H1 (cell line): Measurements from ENCODE around the gene ACER3. TPM values are rescaled to one million over a fixed set of nuclear protein-coding genes. Genes with fewer than 3 reads are reported as not detected.

Source experiments
- CTCF ChIA-PET: fragments of 300-600 bp; sonication (Branson Sonifier 250); formaldehyde crosslinking; loops from one replicate; lab custom pipeline; 2021; ENCODE audit not compliant: partially characterized antibody; lab: Charles Lee
- POLR2A ChIA-PET: fragments of 300-600 bp; sonication (Branson Sonifier 250); formaldehyde crosslinking; loops from one replicate; lab custom pipeline; 2021; ENCODE audit warnings: inconsistent platforms; ENCODE audit not compliant: partially characterized antibody; lab: Charles Lee
- DNase-seq, 2 experiments: peaks; one replicate each; pipeline versions ENCODE4 v3.0.0 to v3.0.0-alpha.2; 2010 to 2022; ENCODE audit warnings: low spot score in 2 of 2, low read depth in 1 of 2, mixed read lengths in 1 of 2
- FAIRE-seq: peaks from 2 replicates; lab custom pipeline; 2011; peaks lifted over from hg19 to GRCh38; lab: Jason Lieb, UNC
- H2AFZ ChIP-seq: 2 replicates; pipeline ENCODE4 v1.8.1; 2012; ENCODE audit warnings: low read length, inconsistent platforms
- H2AK5ac ChIP-seq: 2 replicates; pipeline ENCODE4 v1.6.1; 2013; ENCODE audit warnings: low read depth, low read length
- H2BK120ac ChIP-seq: replicated peaks from 2 replicates; pipeline ENCODE3; 2013; ENCODE audit warnings: low read depth, low read length, inconsistent platforms
- H2BK12ac ChIP-seq: 2 replicates; pipeline ENCODE4 v1.6.1; 2013; ENCODE audit warnings: low read depth, low read length
- H2BK15ac ChIP-seq: 2 replicates; pipeline ENCODE4 v1.6.1; 2013; ENCODE audit warnings: low read length
- H2BK20ac ChIP-seq: 2 replicates; pipeline ENCODE4 v1.6.1; 2013; ENCODE audit warnings: low read length
- H2BK5ac ChIP-seq: 2 replicates; pipeline ENCODE4 v1.6.1; 2013; ENCODE audit warnings: low read depth, low read length
- H3K14ac ChIP-seq: 2 replicates; pipeline ENCODE4 v1.6.1; 2013; ENCODE audit warnings: inconsistent platforms; ENCODE audit not compliant: insufficient read length
- H3K18ac ChIP-seq: 2 replicates; pipeline ENCODE4 v1.6.1; 2013; ENCODE audit warnings: low read length; ENCODE audit errors: extremely low read depth
- H3K23ac ChIP-seq: 2 replicates; pipeline ENCODE4 v1.6.1; 2013; ENCODE audit warnings: inconsistent platforms; ENCODE audit not compliant: insufficient read length
- H3K23me2 ChIP-seq: 2 replicates; pipeline ENCODE4 v1.6.1; 2013; ENCODE audit warnings: low read depth, low read length
- H3K27ac ChIP-seq: 2 replicates; pipeline ENCODE4 v1.6.1; 2011; ENCODE audit warnings: low read depth, low read length, inconsistent platforms
- H3K27me3 ChIP-seq, 4 experiments: replicated peaks in 1 of 4; 1 replicate in 1 of 4; 2 replicates in 3 of 4; pipeline versions ENCODE4 v1.6.1 to v1.8.1; 2011 to 2013; ENCODE audit warnings: low read length in 3 of 4, mild to moderate bottlenecking in 3 of 4, inconsistent platforms in 2 of 4, mixed read lengths in 2 of 4, moderate library complexity in 1 of 4; ENCODE audit not compliant: control insufficient read depth in 3 of 4, insufficient read depth in 3 of 4; ENCODE audit errors: extremely low read depth in 1 of 4
- H3K36me3 ChIP-seq, 4 experiments: 2 replicates each; pipeline versions ENCODE4 v1.6.1 to v1.8.1; 2011 to 2013; ENCODE audit warnings: mild to moderate bottlenecking in 4 of 4, low read length in 3 of 4, moderate library complexity in 2 of 4, control low read depth in 1 of 4, inconsistent platforms in 1 of 4; ENCODE audit not compliant: insufficient read depth in 4 of 4, control insufficient read depth in 2 of 4
- H3K4ac ChIP-seq: replicated peaks from 2 replicates; pipeline ENCODE3; 2013; ENCODE audit warnings: low read length, low read depth, mixed read lengths, inconsistent platforms; ENCODE audit not compliant: insufficient read length
- H3K4me1 ChIP-seq, 4 experiments: replicated peaks in 1 of 4; 1 replicate in 1 of 4; 2 replicates in 3 of 4; pipeline versions ENCODE4 v1.6.1 to v1.8.1; 2011 to 2013; ENCODE audit warnings: low read length in 3 of 4, inconsistent platforms in 2 of 4, mixed read lengths in 1 of 4; ENCODE audit not compliant: insufficient read depth in 4 of 4, control insufficient read depth in 3 of 4
- H3K4me2 ChIP-seq, 2 experiments: 2 replicates each; pipeline versions ENCODE4 v1.6.1 to v1.8.1; 2011 to 2013; ENCODE audit warnings: low read depth in 2 of 2, low read length in 2 of 2, control low read depth in 1 of 2, inconsistent platforms in 1 of 2, mild to moderate bottlenecking in 1 of 2; ENCODE audit not compliant: insufficient read depth in 1 of 2
- H3K4me3 ChIP-seq, 4 experiments: fragments of 200-600, 300-600 bp in 1 of 4; sonication (generic), shearing (Covaris generic), sonication (Bioruptor Twin) in 1 of 4; 2 replicates each; pipeline versions ENCODE4 v1.5.1 to v1.8.1; 2011 to 2016; ENCODE audit warnings: low read length in 4 of 4, low read depth in 3 of 4, control low read depth in 2 of 4, inconsistent platforms in 2 of 4, mild to moderate bottlenecking in 2 of 4, mixed read lengths in 1 of 4, moderate library complexity in 1 of 4; ENCODE audit not compliant: insufficient read depth in 2 of 4; ENCODE audit errors: extremely low read depth in 1 of 4
- H3K56ac ChIP-seq: replicated peaks from 2 replicates; pipeline ENCODE3; 2013; ENCODE audit warnings: low read depth, mild to moderate bottlenecking, mixed read lengths, low read length, inconsistent platforms; ENCODE audit not compliant: insufficient read length
- H3K79me1 ChIP-seq: 2 replicates; pipeline ENCODE4 v1.6.1; 2013; ENCODE audit warnings: low read depth, low read length, control low read depth
- H3K79me2 ChIP-seq, 2 experiments: 2 replicates each; pipeline versions ENCODE4 v1.6.1 to v1.8.1; 2012 to 2013; ENCODE audit warnings: low read length in 2 of 2, mild to moderate bottlenecking in 2 of 2, inconsistent platforms in 1 of 2; ENCODE audit not compliant: insufficient read depth in 2 of 2, control insufficient read depth in 1 of 2
- H3K9ac ChIP-seq, 4 experiments: replicated peaks in 1 of 4; 1 replicate in 1 of 4; 2 replicates in 3 of 4; pipeline versions ENCODE4 v1.6.1 to v1.8.1; 2011 to 2013; ENCODE audit warnings: low read depth in 3 of 4, low read length in 3 of 4, control low read depth in 2 of 4, mild to moderate bottlenecking in 2 of 4, moderate library complexity in 2 of 4, inconsistent platforms in 1 of 4; ENCODE audit errors: extremely low read depth in 1 of 4
- H3K9me3 ChIP-seq, 2 experiments: 2 replicates each; pipeline versions ENCODE4 v1.6.1 to v1.8.1; 2012 to 2013; ENCODE audit warnings: mild to moderate bottlenecking in 2 of 2, moderate library complexity in 2 of 2, control low read depth in 1 of 2, inconsistent platforms in 1 of 2, low read depth in 1 of 2, low read length in 1 of 2, mixed read lengths in 1 of 2; ENCODE audit not compliant: insufficient read depth in 2 of 2
- H4K20me1 ChIP-seq, 2 experiments: replicated peaks in 1 of 2; 2 replicates each; pipeline versions ENCODE3 to v1.8.1; 2011 to 2013; ENCODE audit warnings: inconsistent platforms in 2 of 2, low read length in 2 of 2, mild to moderate bottlenecking in 1 of 2; ENCODE audit not compliant: insufficient read depth in 2 of 2, control insufficient read depth in 1 of 2
- H4K5ac ChIP-seq: 2 replicates; pipeline ENCODE4 v1.6.1; 2013; ENCODE audit warnings: low read length, low read depth, mixed read lengths, inconsistent platforms; ENCODE audit not compliant: insufficient read length
- H4K8ac ChIP-seq: 2 replicates; pipeline ENCODE4 v1.8.0; 2013; ENCODE audit warnings: mild to moderate bottlenecking, moderate library complexity, low read length, inconsistent platforms; ENCODE audit not compliant: insufficient read depth; ENCODE audit errors: extremely low read depth
- H4K91ac ChIP-seq: replicated peaks from 2 replicates; pipeline ENCODE3; 2013; ENCODE audit warnings: low read length, mixed read lengths, inconsistent platforms; ENCODE audit not compliant: insufficient read length
- BACH1 ChIP-seq: IDR thresholded peaks from 2 replicates; pipeline ENCODE4 v1.6.1; 2012; ENCODE audit warnings: low read length, improper control_type of control experiment
- CHD2 ChIP-seq: IDR thresholded peaks from 2 replicates; pipeline ENCODE4 v1.6.1; 2012; ENCODE audit warnings: low read length, improper control_type of control experiment
- EGR1 ChIP-seq: IDR thresholded peaks from 2 replicates; pipeline ENCODE4 v1.6.1; 2011; ENCODE audit warnings: low read depth, low read length, borderline replicate concordance
- KDM4A ChIP-seq: IDR thresholded peaks from one replicate; pipeline ENCODE4 v1.7.1; 2012; ENCODE audit warnings: low read depth, mild to moderate bottlenecking, moderate library complexity, low read length, inconsistent platforms; ENCODE audit not compliant: severe bottlenecking
- NANOG ChIP-seq: IDR thresholded peaks from 2 replicates; pipeline ENCODE4 v1.6.1; 2011; ENCODE audit warnings: low read length, low read depth, mild to moderate bottlenecking, inconsistent platforms; ENCODE audit not compliant: insufficient read depth, poor library complexity, severe bottlenecking
- SIX5 ChIP-seq: IDR thresholded peaks from 2 replicates; pipeline ENCODE4 v1.6.1; 2011; ENCODE audit warnings: mild to moderate bottlenecking, low read depth, low read length
- SP2 ChIP-seq: IDR thresholded peaks from 2 replicates; pipeline ENCODE4 v1.6.1; 2012; ENCODE audit warnings: mild to moderate bottlenecking, low read length, inconsistent platforms
- TCF12 ChIP-seq: IDR thresholded peaks from 2 replicates; pipeline ENCODE4 v1.6.1; 2011; ENCODE audit warnings: low read depth, mild to moderate bottlenecking, low read length
- WGBS, 2 experiments: shearing (Covaris generic) in 1 of 2; methylation state at CpG; one replicate each; pipeline versions ENCODE4 v1.1.6 to v1.1.7; 2013 to 2015; ENCODE audit warnings: low lambda C conversion rate in 2 of 2, mixed read lengths in 2 of 2, inconsistent platforms in 1 of 2, low coverage in 1 of 2, missing lambda C conversion rate in 1 of 2; ENCODE audit not compliant: insufficient replicate concordance in 2 of 2, insufficient coverage in 1 of 2, insufficient read length in 1 of 2; ENCODE audit errors: extremely low coverage in 1 of 2, missing lambda C conversion rate in 1 of 2; 5-methylcytosine and 5-hydroxymethylcytosine counted together
- polyA plus RNA-seq, 7 experiments: library from polyadenylated mRNA; depleted of rRNA in 3 of 7; stranded (reverse) in 5 of 7; unstranded in 2 of 7; fragments of >200 nt in 5 of 7; fragments of 200-250 nt in 2 of 7; gene quantifications; 1 replicate in 5 of 7; 2 replicates in 1 of 7; 4 replicates in 1 of 7; pipeline versions ENCODE4 v1.2.1 to v1.2.3, GENCODE V29; 2011 to 2013; ENCODE audit warnings: missing spikeins in 2 of 7, mixed read lengths in 2 of 7
- total RNA-seq: library from RNA; stranded (reverse); fragmentation: NEBNext Ultra II Directional; extraction: Animal tissue kit (Norgen Biotek cat#: 25700); gene quantifications from 2 replicates; pipeline ENCODE4 v1.2.1, GENCODE V29; 2021
- TF ChIP-seq, protein P1 (sequence below): IDR thresholded peaks from 2 replicates; pipeline ENCODE4 v1.6.1; 2011; ENCODE audit warnings: low read length, improper control_type of control experiment

The ACER3 gene
- total and polyA plus RNA-seq, 2 of the 8 experiments (the other 6 are each of a cell fraction or from before 2014, with no cell fraction given): 5.7 to 16.2 TPM

DNA sequence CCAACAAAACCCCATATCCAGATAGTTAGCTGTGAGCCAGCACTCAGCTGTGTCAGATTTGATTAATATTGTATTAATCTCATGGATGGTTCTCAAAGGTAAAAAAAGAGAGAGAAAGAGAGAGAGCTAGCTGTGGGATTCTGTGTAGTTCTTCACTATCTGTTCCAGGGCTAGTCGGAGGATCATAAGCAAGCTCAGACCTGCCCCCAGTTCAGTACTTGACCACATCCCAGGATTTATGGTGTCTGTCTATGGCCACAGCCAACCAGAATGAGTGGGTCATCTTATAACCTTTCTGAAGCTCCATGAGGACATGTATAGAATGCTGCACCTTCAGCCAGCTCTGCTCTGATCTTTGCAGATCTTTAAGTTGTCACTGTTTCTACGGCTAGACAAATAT, 160.0 kb downstream of the ACER3 start:
- Histone ChIP-seq H4K8ac (no peak overlapping the region), H3K9me3 (no peaks in the 10 kb centered on the region), H3K27me3 (no peaks in the 10 kb centered on the region), H2BK15ac (no peak overlapping the region), H2BK12ac (no peak overlapping the region), H2BK20ac (no peak overlapping the region), H3K36me3 (no peaks in the 10 kb centered on the region), H3K79me1 (no peaks in the 10 kb centered on the region), H3K18ac (no peak overlapping the region), H2BK120ac (no peak overlapping the region), H2AK5ac (no peak overlapping the region), H3K79me2 (no peaks in the 10 kb centered on the region), H4K20me1 (no peaks in the 10 kb centered on the region), H3K27ac (no peak overlapping the region), H3K4me2 (no peak overlapping the region), H4K91ac (no peak overlapping the region), H3K4ac (no peak overlapping the region), H4K5ac (no peak overlapping the region), H2BK5ac (no peak overlapping the region), H3K4me1 (peaks cover 0 to 4% (median 1%) of the 10 kb centered on the region in 4 experiments; a peak in 2 of 7 replicates)
- WGBS, 2 experiments: 90% methylated on average over 2 of the region's 2 CpGs; no CpG with 5 or more reads in 1 of the 2 experiments
- ChIA-PET CTCF (interaction anchor here (1.6 to 2.9 kb wide), 3 partner anchors 19 to 101 kb away, joined by 4 to 11 read pairs (median 9); no protein-coding TSS in a partner anchor), POLR2A (interaction anchor here (1.7 kb wide), 1 partner anchor 10 kb away, joined by 5 read pairs; no protein-coding TSS in a partner anchor)
- FAIRE-seq: no peak
- no peak for TF ChIP-seq KDM4A
- TF ChIP-seq SIX5: no peak
- TF ChIP-seq TCF12: no peak
- TF ChIP-seq NANOG: no peak
- TF ChIP-seq EGR1: no peak
- no peak for TF ChIP-seq SP2
- TF ChIP-seq CHD2: no peak
- TF ChIP-seq, protein P1, sequence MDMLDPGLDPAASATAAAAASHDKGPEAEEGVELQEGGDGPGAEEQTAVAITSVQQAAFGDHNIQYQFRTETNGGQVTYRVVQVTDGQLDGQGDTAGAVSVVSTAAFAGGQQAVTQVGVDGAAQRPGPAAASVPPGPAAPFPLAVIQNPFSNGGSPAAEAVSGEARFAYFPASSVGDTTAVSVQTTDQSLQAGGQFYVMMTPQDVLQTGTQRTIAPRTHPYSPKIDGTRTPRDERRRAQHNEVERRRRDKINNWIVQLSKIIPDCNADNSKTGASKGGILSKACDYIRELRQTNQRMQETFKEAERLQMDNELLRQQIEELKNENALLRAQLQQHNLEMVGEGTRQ: no peak
- TF ChIP-seq BACH1: no peak
- TF ChIP-seq, all 59 proteins: peak for 0
- Histone ChIP-seq H3K14ac (no peak overlapping the region), H2AFZ (no peak overlapping the region), H3K4me3 (no peak overlapping the region), H3K9ac (no peak overlapping the region), H3K23me2 (no peaks in the 10 kb centered on the region), H3K23ac (no peak overlapping the region), H3K56ac (no peak overlapping the region)
- no peak for DNase-seq
